ENCODE data around the gene ACTR3C.

ACTR3C gene

DNA sequence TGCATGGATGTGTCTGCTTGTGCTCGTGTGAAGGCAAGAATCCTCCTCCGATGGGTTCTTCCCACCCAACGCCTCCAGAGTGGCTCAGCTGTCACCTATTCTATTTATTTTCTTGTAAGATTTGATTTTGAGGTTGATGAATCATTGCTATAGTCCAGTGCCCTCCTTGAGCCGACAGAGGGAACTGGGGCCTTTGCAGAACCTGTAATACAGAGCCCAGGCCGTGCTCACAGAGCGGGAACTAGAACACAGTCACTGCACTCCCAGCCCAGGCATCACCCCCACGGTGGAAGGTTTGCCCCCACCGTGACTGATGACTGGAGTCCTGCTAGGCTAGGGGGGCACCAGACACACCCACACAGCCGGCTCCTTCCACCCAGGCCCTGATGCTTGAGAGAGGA lies 16.1 kb upstream of the ACTR3C start:
- no peak for DNase-seq (ENCODE audit: low read depth, low spot score)
- no peak for TF ChIP-seq CTCF (IDR thresholded peaks at IDR 0.05; ENCODE audit: insufficient read depth, low read length, missing control alignments)
- CTCF ChIA-PET: no interaction called here
- POLR2A ChIA-PET: no interaction called here
- H3K4me3 ChIP-seq (ENCODE audit: low read depth, low read length): no peak overlapping the region

GRCh38 chr7:150338166-150338829 lies 15.0 kb upstream of the ACTR3C start:
- no peak overlapping the region for H3K4me3 ChIP-seq (ENCODE audit: low read depth, low read length)
- no peak for DNase-seq (ENCODE audit: low read depth, low spot score)
- no peak for TF ChIP-seq CTCF (IDR thresholded peaks at IDR 0.05; ENCODE audit: insufficient read depth, low read length, missing control alignments)
- ChIA-PET POLR2A (no interaction called here), CTCF (no interaction called here)

DNA sequence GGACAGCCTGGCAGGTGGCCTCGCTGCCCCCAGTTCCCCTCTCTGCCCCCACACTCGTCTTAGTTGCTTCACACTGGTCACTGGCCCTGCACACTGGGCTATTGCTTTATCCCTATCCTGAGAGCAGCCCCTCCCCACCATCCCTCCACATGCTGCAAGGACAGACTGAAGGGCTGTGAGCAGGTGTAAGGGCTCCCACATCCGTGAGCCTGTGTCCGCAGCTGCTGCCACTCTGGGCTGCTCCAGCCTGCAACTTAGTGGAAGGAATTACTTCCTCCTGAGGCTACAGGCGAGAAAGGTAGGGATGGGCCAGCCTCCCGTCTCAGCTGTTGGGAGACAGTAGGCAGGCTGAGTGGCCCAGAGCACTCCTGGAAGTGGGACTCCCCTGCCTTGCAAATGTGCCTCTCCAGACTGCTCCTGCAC lies 14.3 kb upstream of the ACTR3C start:
- ChIA-PET CTCF (no interaction called here), POLR2A (no interaction called here)

DNA sequence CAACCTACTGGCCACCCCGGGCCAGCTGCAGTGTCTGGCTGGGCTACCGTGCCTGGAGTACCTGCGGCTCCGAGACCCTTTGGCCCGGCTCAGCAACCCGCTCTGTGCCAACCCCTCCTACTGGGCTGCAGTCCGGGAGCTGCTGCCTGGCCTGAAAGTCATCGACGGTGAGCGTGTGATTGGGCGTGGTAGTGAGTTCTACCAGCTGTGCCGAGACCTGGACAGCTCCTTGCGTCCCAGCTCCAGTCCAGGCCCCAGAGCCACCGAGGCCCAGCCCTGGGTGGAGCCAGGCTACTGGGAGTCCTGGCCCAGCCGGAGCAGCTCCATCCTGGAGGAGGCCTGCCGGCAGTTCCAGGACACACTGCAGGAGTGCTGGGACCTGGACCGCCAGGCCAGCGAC lies 13.8 kb upstream of the ACTR3C start:
- CTCF ChIA-PET: interaction anchor here (0.6 kb wide), 1 partner anchor 17 kb away, joined by 3 read pairs; no protein-coding TSS in a partner anchor
- H3K4me3 ChIP-seq (ENCODE audit: low read depth, low read length): no peak overlapping the region
- no peak for DNase-seq (ENCODE audit: low read depth, low spot score)
- POLR2A ChIA-PET: no interaction called here
- TF ChIP-seq CTCF (IDR thresholded peaks at IDR 0.05; ENCODE audit: insufficient read depth, low read length, missing control alignments): no peak

More for the DNA sequence above, 14.3 kb upstream of the ACTR3C start:
- H3K4me3 ChIP-seq (ENCODE audit: low read depth, low read length): no peak overlapping the region
- no peak for DNase-seq (ENCODE audit: low read depth, low spot score)
- no peak for TF ChIP-seq CTCF (IDR thresholded peaks at IDR 0.05; ENCODE audit: insufficient read depth, low read length, missing control alignments)

DNA sequence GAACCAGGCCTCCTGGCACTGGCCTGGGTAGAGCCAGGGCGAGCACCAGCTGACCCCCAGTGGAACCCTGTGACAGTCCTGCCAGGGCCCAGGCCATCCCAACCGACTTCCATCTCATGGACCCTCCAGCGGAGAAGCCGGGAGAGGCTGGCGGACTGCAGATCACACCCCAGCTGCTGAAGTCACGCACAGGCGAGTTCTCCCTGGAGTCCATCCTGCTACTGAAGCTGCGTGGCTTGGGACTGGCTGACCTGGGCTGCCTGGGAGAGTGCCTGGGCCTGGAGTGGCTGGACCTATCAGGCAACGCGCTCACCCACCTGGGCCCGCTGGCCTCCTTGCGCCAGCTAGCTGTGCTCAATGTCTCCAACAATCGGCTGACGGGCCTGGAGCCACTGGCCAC lies 13.4 kb upstream of the ACTR3C start:
- no peak overlapping the region for H3K4me3 ChIP-seq (ENCODE audit: low read depth, low read length)
- TF ChIP-seq CTCF (IDR thresholded peaks at IDR 0.05; ENCODE audit: insufficient read depth, low read length, missing control alignments): no peak
- POLR2A ChIA-PET: no interaction called here
- CTCF ChIA-PET: interaction anchor here (0.6 kb wide), 1 partner anchor 17 kb away, joined by 3 read pairs; no protein-coding TSS in a partner anchor
- no peak for DNase-seq (ENCODE audit: low read depth, low spot score)

DNA sequence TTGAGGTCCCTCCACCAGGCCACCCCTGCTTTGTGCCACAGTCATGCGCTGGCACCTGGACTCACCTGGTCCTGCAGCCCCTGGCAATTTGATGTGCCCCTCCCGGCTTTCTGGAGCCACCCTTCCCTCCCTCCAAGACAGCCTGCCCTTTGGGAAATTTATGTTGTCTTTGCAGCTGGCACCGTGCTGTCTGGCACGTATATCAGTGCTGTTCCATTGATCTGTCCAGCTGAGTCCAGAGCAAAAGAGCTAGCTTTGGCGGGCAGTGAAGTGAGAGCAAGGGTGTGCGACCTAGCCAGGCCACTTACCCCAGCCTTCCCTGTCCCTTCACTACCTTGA lies 12.4 kb upstream of the ACTR3C start:
- DNase-seq (ENCODE audit: low read depth, low spot score): no peak
- ChIA-PET POLR2A (no interaction called here), CTCF (interaction anchor here (1.1 kb wide), 1 partner anchor 20 kb away, joined by 4 read pairs; no protein-coding TSS in a partner anchor)
- no peak for TF ChIP-seq CTCF (IDR thresholded peaks at IDR 0.05; ENCODE audit: insufficient read depth, low read length, missing control alignments)
- no peak overlapping the region for H3K4me3 ChIP-seq (ENCODE audit: low read depth, low read length)
